HG02588 (cell line): ENCODE data around the gene EFCAB5.
"Not testable (repeated sequence)": the region's sequence is repeated elsewhere in the genome, so short reads cannot be mapped to it uniquely, and the experiment has no call there.

Source experiments
- ATAC-seq: cut with Tn5 transposase; IDR thresholded peaks from one replicate; pipeline ENCODE4 v1.9.1; 2021; ENCODE audit warnings: mild to moderate bottlenecking, moderate library complexity; ENCODE audit not compliant: unreplicated experiment

Gene EFCAB5

GRCh38 chr17:29941334-29941733 is at the start of gene EFCAB5:
EFCAB5 (plus strand) TSS chr17:29941634; CDS start chr17:29941797, 163 bp downstream.
- no peak for ATAC-seq

DNA sequence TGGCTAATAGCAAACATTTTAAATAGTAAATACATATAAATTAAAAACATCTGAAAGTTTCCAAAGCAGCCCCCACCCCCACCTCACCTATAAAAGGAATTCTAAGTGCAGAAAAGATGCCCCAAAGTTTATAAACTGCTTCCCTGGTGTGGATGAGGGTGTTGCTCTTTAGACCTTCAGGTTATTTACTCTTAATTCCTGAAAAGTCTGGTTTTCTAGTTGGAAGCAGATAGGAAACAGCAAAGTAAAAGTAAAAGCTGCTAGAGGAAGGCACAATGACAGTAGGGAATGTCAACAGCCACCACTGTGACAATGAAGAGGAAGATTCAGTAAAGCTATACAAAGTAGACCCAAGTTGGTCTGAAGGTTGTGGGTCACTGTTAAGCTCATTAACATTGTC is 49.2 kb upstream of the EFCAB5 start:
- no peak for ATAC-seq

- not testable (repeated sequence) for ATAC-seq
Observed at GRCh38 chr17:29897136-29897535, 44.3 kb upstream of the EFCAB5 start.

DNA sequence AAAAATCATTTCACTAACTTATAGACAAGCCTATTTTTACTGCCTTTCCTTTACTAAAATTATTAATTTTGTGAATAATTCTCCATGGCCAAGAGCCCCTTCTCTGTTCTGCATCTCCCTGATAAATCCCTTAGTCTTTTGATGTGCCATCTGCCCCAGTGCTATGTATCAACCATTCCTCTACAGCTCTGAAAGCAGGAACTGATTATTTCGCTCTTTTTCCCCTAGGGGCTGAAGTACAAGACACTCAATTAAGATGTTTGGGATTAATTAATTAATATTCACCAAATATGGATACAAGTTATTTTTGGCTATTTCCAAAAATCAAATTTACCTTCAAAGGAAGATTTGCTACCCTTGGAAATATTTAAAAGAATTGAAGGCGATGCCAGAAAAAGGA is 38.0 kb upstream of the EFCAB5 start:
- no peak for ATAC-seq

- ATAC-seq = no peak
Observed at GRCh38 chr17:29905086-29905878, 36.2 kb upstream of the EFCAB5 start.

DNA sequence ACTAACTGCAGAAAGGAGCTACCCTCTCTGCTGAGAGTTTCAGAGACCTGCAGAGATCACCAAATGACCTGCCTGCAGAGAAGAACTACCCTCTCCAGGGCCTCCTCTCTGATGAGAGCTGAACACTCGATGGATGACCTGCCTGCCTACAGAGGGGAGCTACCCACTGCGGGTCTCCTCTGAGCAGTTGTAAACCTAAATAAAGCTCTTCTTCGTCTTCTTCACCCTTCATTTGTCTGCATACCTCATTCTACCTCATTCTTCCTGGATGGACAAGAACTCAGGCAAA is 35.6 kb upstream of the EFCAB5 start:
- no peak for ATAC-seq

DNA sequence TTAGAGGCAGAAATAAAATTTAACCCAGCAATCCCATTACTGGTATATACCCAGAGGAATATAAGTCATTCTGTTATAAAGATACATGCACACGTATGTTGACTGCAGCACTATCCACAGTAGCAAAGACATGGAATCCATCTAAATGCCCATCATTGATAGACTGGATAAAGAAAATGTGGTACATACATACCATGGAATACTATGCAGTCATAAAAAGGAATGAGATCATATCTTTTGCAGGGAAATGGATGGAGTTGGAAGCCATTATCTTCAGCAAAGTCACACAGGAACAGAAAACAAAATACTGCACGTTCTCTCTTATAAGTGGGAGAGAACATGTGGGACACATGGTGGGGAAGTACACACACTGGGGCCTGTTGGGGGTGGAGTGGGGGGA is 34.5 kb upstream of the EFCAB5 start:
- ATAC-seq = no peak

DNA sequence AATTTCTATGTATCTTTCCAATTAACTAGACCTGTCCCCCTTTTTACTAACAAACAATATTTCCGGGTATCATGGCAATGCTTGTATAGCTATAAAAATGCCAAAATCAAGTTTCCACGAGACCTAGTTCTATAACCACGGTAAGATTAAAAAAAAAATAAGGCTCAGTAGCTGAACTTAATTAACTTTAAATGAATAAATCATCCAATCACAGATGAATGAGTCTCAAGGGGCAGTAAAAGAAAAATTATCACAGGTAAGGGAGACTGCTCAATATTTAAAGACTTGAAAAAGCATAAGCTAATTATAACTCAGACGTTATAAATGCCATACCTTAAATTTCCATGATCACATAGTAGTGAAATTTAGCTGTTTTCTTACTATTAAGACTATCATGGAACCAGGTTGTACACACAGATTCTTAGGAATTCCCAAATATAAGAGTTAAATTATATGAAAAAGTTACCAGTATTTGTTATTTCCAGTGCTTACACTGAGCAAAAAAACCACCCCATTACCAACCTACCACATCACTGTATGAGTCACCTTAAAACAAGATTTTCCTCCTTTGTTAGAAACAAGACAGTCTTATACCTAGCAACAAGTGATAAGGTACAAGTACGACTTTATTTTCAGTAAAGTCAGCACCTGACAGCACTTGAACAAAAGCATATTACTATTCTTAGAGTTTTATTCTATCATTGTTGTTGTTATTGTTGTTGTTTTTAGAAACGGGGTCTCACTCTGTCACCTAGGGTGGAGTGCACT is 32.0 kb upstream of the EFCAB5 start:
- ATAC-seq = no peak

- no peak for ATAC-seq
Observed at GRCh38 chr17:29911641-29912177, 29.7 kb upstream of the EFCAB5 start.

- no peak for ATAC-seq
Observed at GRCh38 chr17:29914819-29915537, 26.5 kb upstream of the EFCAB5 start.

- ATAC-seq = no peak
Observed at GRCh38 chr17:29918016-29918415, 23.4 kb upstream of the EFCAB5 start.

DNA sequence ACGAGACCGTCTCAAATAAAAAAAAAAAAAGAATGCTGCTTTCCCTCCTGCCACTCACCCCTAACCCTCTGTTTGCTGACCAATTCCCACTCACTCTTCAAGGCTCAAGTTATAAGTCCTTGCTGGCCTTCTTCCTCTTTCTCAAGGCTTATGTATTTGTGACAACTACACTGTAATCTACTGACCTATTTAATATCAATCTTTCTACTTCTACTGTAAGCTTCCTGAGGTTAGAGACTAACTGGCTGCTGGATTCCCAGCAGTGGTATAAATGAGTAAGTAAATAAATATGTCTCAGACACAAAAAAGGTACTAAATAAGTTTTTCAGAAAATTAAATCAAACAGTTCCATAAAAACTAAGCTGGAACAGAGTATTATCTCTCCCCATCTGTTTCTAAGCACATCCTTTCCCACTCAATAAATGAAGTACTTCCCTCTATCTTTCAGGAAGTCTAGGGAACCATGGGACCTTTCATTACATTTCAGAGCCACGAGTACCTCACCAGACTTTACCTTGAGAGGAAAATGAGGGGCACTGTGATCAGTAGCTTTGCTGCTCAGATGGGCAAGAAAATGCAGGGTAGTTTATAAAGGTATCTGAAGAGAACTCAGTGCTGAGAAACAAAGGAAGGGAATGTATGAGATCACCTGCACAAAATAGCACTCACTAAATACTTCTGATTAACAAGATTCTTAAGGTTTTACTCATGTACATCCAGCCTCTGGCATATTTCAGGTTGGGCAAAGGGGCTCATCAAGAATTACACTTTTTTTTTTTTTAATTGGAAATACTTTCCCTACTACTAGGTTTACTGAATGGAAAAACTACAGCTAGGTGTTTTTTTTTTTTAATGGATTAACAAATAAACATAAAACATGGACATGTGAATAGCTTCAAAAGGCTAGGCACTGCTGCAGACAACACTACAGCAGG is 22.2 kb upstream of the EFCAB5 start:
- ATAC-seq = no peak

DNA sequence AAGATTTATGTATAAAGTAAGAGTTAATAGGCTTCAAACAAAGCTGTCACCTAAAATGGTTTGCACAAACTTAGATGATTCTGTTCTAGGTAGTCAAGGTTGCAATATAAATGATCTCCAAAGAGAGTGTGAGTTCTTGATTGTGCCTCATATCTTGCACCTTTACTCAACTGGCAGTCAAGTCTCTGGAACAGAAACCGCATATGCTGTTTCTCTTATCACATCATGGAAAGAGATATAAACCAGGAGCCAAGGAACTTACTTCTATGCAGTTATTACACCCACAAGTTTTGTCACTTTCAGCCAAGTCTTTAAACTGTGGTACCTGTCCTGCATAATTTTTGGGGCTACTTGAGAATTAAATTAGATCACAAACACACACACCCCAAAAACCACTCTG is 16.6 kb upstream of the EFCAB5 start:
- ATAC-seq = no peak

DNA sequence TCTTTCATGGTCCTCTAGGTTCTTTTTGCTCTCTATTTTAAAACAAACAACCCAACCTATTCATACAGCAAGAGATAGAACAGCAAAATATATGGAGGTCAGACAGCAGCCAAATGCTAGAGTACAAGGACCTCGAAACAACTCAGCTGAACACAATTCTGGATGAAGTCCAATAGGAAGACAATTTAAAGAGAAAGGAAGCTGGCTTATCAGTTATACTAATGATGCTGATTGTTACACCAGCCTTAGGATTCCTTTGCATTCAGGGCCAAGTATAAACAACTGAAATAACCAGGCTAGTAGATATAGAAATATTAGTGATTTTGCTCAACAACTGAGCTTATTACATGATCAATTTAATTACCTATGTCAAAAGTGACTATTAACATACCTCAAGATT is 13.9 kb upstream of the EFCAB5 start:
- no peak for ATAC-seq

DNA sequence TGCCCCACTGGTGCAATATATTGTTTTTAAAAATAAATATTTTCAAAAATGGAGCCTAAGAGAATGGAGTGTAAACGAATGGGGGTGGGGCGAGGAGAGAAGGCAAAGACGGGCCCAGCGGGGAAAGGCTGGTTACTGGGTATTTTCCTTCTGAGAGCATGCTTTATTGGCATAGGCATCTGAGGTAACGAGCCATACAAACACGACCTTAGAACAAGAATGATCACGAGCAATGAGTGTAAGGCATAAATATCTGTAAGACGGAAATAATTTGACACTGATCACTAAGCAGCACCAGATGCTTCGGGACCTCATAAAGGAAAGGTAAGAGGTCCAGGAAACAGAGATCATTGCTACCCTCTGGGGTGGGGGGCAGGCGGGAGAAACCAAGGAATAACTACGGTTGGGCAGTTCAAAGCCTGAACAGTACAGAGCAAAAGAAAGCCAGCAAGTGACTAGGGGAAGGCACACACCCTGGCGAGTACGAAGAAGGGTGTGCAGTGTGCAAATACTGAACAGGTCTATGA is 12.4 kb upstream of the EFCAB5 start:
- ATAC-seq = no peak

- ATAC-seq = peak; percentile 53
Observed at GRCh38 chr17:29929533-29930408, 11.7 kb upstream of the EFCAB5 start, which contains the start of gene SSH2. SSH2 (minus strand) TSS chr17:29930228; CDS start chr17:29930000, 228 bp downstream.

GRCh38 chr17:29930409-29931010 is 10.9 kb upstream of the EFCAB5 start:
- ATAC-seq = no peak

DNA sequence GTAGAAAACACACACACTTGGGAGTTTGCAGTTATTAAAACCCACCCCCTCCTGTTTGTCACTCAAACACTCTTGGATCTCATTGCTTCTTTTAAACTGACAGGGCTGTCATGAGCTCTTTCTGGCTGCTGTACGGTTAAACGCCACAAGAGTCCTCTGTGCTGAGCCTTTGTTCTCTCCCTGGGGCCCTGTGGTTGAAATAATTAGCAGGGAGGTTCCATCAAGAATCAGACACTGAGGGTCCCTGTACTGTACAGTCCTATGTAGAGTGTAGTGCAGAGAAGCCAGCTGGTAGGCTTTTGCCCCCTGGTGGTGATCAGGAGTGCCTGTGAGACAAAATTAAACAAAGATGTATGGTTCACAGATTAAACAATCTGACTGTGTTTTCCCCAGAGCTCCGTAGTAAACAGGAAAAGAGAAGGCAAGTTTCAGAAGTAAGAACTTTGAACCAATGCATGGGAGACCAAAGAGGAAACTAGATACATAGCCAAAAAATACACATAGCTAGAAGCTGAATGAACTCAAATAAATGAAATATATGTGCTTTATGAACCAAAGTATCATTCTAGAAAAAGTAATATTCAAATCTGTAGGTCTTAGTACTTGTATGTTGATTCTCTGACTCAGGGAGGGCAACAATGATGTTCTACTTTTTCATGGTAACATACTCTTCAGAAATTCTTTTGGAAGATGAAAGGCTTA is 10.1 kb upstream of the EFCAB5 start:
- peak; percentile 39 for ATAC-seq
